OCI-M2 (cell line): ENCODE data around the gene NFKB2.

Experiments used
- DNase-seq: peaks from one replicate; lab custom pipeline; 2025; ENCODE audit not compliant: unreplicated experiment; lab: John Stamatoyannopoulos, UW

The NFKB2 gene

DNA sequence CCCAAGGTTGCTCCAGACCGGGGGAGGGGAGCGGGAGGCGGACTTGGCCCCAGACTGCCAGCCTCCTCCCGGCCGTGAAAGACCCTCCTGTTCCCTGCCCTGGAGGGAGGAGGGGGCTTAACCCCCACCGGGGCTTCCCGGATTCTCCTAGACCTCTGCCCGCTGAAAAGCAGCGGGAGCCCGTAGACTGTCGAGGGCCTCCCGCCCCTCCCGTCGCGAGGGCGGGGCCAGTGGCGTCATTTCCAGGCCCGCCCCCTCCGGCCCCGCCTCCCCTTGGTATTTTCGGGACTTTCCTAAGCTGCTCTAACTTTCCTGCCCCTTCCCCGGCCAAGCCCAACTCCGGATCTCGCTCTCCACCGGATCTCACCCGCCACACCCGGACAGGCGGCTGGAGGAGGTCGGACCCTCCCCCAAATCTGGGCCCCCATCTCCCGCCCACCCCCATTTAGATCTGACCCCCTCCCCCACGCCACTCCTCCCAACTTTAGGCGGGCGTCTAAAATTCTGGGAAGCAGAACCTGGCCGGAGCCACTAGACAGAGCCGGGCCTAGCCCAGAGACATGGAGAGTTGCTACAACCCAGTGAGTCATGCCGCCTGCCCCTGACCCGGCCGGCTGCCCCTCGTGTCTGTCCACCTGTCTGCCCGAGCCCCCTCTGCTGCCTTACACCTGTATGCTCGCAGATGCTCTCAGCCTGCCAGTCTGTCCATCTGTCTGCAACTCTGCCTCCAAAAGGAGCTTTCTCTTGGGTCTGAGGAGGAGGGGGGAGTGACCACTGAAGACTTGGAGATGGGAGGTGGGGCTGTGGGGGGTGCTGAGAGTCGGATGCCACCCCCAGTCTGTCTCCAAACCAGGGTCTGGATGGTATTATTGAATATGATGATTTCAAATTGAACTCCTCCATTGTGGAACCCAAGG is at the start of gene NFKB2:
Gene NFKB2 (plus strand): TSS at position 306 of the 917 bp plus-strand sequence. CDS start 255 bp downstream, at position 561.
- DNase-seq = peak; percentile 80

DNA sequence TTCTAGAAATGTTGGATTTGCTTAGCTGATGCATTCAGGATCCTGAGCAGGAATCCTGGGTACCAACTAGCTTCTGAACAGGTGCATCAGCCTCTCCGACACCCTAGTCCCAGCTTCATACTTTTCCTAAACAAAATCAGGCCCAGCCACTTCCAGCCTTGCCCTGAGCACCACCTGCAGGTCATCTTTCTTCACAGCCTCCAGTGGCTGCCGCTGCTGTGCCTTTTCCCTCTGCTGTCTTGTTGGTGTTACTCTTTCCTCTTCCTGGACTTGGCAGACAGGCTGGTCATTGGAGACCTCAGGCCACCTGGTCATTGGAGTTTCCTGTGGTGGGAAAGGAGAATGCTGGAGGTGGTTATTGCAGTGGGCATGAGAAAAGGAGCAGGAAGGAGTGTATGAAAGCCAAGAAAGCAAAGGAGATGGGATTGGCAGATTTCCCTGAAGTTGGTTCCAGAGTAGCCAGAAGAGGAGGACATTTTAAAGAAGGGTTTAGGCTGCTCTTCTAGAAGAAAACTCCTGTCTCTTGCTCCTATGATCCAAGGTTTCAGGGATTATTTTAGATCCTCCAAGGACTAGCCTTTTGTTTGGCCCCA is 48.2 kb upstream of the NFKB2 start:
- no peak for DNase-seq

- no peak for DNase-seq
Observed at GRCh38 chr10:102352066-102352715, 43.3 kb upstream of the NFKB2 start.

DNA sequence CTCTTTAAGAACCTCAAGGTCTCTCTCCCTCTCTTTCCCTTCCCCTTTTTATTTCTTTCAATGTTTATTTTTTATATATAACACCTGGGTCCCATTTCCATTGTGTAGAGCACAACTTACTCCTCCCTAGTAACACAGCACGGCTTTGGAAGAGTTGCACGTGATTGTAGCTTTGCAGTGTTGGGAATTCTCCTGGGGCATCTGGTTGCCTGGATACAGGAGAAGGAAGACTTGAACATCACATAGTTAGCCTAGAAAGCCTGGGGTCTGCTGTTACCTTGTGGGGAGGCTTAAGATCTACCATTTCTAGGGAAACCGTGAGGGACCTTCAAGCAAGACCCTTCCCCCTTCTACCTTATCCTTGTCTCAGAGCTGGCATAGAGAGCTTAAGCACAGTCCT is 41.1 kb upstream of the NFKB2 start:
- DNase-seq = no peak

- DNase-seq = no peak
Observed at GRCh38 chr10:102358712-102359382, 36.7 kb upstream of the NFKB2 start.

DNA sequence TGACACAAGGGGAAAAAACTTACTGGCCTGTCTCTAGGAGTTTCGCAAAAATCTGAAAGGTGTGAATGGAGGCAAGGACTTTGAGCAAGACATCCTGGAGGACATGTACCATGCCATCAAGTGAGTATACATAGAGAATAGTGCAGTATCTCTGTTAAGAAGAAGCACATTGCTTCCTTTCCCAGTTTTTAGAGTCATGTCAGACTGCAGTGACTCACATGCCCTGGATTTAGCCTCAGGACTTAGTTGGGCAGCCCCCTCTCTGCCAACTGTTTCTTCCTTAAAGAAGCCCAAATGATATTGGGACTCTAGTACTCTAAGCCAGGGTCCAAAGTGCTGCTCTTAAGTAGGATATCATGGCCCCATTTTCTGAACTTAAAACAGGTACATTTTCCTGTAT is 28.1 kb upstream of the NFKB2 start:
- no peak for DNase-seq

GRCh38 chr10:102368077-102368476 is 27.4 kb upstream of the NFKB2 start:
- no peak for DNase-seq

GRCh38 chr10:102371295-102371694 is 24.2 kb upstream of the NFKB2 start:
- no peak for DNase-seq

- DNase-seq = no peak
Observed at GRCh38 chr10:102375250-102375649, 20.3 kb upstream of the NFKB2 start.

DNA sequence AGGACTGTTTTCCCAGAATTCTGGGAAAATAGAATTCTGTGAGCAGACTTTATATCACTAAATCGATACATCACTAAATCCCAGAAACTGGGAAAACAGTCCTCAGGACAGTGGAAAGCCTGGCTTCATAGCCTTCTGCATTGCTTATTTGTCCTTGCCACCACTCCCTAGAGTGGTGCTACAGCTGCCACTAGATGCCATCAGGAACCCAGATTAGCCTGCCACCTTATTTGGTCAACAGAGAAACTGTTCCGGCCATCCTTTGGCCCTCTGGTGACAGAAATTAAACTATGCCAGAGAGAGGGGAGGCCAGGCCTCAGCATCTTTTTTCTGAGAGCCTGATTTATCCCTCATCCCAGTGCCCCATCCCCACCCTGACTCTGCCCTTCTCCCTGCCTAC is 19.6 kb upstream of the NFKB2 start:
- no peak for DNase-seq

- DNase-seq = no peak
Observed at GRCh38 chr10:102376901-102377300, 18.6 kb upstream of the NFKB2 start.

DNA sequence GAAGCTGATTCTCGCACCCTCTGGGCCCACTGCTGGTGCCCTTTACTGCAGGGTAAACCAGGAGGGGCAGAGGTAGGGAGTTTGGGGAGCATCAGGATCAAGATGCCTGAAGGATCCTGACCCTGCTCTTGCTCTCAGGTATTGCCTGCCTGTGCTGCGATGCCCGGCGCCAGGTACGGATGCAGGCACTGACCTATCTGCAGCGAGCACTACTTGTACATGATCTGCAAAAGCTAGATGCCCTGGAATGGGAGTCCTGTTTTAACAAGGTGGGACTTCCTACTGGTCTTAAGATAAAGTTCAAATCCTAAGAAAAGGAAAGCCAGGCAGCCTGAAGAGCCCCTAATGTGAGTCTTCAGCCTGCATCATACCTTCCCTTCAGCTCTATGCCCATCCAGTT is 16.1 kb upstream of the NFKB2 start:
- DNase-seq = no peak

DNA sequence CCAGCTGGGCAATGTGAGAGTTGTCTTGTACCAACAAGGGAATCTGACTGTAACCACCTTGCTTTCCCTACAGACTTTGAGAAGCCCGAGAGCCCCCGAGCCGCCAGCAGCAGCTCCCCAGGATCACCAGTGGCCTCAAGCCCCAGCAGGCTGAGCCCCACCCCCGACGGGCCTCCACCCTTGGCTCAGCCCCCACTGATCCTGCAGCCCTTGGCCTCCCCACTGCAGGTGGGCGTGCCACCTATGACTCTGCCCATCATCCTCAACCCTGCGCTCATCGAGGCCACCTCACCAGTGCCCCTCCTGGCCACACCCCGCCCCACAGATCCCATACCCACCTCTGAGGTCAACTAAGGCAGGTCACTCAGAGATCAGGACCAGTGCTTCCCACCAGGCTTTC is 13.5 kb upstream of the NFKB2 start:
- DNase-seq = no peak

GRCh38 chr10:102382871-102383270 is 12.6 kb upstream of the NFKB2 start:
- no peak for DNase-seq

DNA sequence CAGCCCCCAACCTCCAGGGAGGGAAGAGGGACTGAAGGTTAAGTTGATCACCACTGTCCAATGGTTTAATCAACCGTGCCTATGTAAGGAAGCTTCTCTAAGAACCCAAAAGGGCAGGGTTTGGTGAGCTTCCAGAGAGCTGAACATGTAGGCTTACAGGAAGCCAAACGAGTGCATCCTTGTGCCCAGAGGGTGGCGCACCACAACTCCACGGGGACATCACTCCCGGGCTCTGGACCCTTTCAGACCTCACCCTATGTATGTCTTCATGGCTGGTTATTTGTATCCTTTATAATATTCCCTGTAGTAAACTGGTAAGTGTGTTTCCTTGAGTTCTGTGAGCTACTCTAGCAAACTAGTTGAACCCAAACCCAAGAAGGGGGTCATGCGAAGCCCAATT is 11.5 kb upstream of the NFKB2 start:
- no peak for DNase-seq

GRCh38 chr10:102384606-102385429 is 10.7 kb upstream of the NFKB2 start:
- DNase-seq = no peak

DNA sequence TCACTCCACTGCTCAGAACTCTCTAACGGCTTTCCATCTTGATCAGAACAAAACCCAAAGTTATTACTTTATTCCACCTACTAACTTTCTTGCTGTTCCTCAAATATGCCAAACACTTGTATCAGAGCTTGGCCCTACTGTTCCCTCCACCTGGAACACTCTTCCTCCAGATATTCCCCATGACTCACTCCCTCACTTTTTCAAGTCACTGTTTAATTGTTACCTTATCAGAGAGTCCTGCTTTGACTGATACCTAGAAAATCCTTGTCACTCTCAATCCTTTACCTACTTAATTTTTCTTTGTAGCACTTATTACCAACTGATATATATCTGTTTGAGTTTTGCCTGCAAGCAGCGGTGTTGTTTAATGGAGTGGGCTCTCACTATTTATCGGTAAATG is 5.6 kb upstream of the NFKB2 start:
- no peak for DNase-seq

- DNase-seq = no peak
Observed at GRCh38 chr10:102392306-102392705, 3.2 kb upstream of the NFKB2 start.

- DNase-seq = no peak
Observed at GRCh38 chr10:102393411-102394078, 2.0 kb upstream of the NFKB2 start.
